ENCODE data around the gene PARP8. TPM values are rescaled to one million over a fixed set of nuclear protein-coding genes. Genes with fewer than 3 reads are reported as not detected.
"Not testable (repeated sequence)": the region's sequence is repeated elsewhere in the genome, so short reads cannot be mapped to it uniquely, and the experiment has no call there.

The PARP8 gene
- total RNA-seq, 6 donors from 2014 or later: 33.3 to 64.1 (median 34.6) TPM

DNA sequence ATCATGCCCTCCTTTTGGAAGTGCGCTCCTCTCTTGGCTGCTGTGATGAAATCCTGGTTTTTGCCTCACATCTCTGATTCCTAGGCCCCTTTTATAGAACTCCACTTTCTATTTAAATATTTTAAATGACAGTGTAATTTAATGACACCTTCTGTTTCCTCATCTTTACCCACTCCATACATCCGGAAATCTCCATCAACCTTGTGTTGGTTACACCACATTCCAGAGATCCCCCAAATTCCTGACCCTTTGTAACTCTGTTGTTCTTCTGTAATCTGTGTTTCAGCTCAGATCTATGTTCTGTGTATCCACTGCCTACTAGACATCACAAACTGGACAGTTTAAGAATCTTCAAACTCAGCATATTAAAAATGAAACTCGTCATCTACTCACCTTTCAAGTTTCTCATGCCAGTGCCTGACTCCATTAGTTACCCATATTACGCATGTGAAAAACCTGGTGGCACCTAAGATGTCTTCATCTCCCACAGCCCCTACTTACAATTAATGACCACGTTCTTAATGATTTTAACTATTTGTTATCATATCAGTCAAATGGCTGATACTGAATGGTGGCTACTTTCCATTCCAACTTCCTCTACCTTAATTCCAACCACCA lies 25.1 kb downstream of the PARP8 start:
- Histone ChIP-seq H3K27ac (no peak overlapping the region), H3K9me3 (no peaks in the 10 kb centered on the region), H3K4me1 (peaks cover 0 to 15% (median 6%) of the 10 kb centered on the region in 4 donors), H3K27me3 (no peaks in the 10 kb centered on the region), H3K4me3 (no peak overlapping the region), H3K36me3 (no peaks in the 10 kb centered on the region)
- no peak for ATAC-seq (ENCODE audit: low FRiP score in 2 of 2)
- DNase-seq: no peak
- TF ChIP-seq POLR2A (IDR thresholded peaks at IDR 0.05) (no peak), POLR2AphosphoS5 (IDR thresholded peaks at IDR 0.05) (no peak), EP300 (IDR thresholded peaks at IDR 0.05) (no peak)
- TF ChIP-seq, protein P1, sequence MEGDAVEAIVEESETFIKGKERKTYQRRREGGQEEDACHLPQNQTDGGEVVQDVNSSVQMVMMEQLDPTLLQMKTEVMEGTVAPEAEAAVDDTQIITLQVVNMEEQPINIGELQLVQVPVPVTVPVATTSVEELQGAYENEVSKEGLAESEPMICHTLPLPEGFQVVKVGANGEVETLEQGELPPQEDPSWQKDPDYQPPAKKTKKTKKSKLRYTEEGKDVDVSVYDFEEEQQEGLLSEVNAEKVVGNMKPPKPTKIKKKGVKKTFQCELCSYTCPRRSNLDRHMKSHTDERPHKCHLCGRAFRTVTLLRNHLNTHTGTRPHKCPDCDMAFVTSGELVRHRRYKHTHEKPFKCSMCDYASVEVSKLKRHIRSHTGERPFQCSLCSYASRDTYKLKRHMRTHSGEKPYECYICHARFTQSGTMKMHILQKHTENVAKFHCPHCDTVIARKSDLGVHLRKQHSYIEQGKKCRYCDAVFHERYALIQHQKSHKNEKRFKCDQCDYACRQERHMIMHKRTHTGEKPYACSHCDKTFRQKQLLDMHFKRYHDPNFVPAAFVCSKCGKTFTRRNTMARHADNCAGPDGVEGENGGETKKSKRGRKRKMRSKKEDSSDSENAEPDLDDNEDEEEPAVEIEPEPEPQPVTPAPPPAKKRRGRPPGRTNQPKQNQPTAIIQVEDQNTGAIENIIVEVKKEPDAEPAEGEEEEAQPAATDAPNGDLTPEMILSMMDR (IDR thresholded peaks at IDR 0.05): no peak
- WGBS, 2 donors: 86 to 91% methylated on average over 5 of the region's 5 CpGs

DNA sequence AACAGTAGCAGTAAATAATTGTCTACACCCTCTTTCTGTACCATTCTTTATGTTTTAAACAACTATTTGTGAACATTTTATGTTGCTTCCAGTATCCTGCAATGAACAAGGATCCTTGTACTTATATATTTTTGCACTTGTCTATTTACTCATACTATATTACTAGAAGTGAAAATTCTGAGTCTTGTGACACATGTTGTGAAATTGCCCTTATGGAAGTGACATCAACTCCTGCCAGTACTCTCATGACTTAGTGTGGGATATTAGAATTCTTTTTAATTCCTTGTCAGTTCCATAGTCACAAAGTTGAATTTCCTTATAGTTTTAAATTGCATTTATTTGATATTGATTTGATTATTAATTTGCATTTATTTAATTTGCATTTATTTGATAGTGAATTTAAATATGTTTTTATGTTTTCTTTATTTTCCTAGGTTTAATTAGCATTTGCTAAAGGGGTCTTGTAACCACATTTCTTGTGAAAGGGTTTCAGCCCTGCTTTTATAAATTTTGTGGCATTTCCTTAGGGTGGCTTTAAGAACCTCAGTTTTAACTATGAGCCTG lies 27.7 kb downstream of the PARP8 start:
- Histone ChIP-seq H3K27ac (peak overlapping the region in 1 of 4 donors; percentile 64), H3K27me3 (no peaks in the 10 kb centered on the region), H3K36me3 (no peaks in the 10 kb centered on the region), H3K4me1 (peaks cover 0 to 15% (median 6%) of the 10 kb centered on the region in 4 donors), H3K9me3 (no peaks in the 10 kb centered on the region), H3K4me3 (no peak overlapping the region)
- TF ChIP-seq, protein P1 (IDR thresholded peaks at IDR 0.05): no peak
- TF ChIP-seq EP300 (IDR thresholded peaks at IDR 0.05) (peak in 1 of 4 donors; percentile 35), POLR2A (IDR thresholded peaks at IDR 0.05) (no peak), POLR2AphosphoS5 (IDR thresholded peaks at IDR 0.05) (no peak)
- DNase-seq: no peak
- ATAC-seq (ENCODE audit: low FRiP score in 2 of 2): peak in 1 of 2 donors; percentile 57

DNA sequence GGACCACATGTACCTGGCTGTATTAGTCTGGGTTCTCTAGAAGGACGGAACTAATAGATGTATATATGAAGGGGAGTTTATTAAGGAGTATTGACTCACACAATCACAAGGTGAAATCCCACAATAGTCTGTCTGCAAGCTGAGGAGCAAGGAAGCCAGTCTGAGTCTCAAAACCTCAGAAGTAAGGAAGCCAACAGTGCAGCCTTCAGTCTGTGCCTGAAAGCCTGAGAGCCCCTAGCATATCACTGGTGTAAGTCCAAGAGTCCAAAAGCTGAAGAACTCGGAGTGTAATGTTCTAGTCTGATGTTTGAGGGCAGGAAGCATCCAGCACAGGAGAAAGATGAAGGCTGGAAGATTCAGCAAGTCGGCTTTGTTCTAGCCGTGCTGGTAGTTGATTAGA lies 28.2 kb downstream of the PARP8 start:
- 94 to 95% methylated on average over 4 of the region's 4 CpGs for WGBS, 2 donors

DNA sequence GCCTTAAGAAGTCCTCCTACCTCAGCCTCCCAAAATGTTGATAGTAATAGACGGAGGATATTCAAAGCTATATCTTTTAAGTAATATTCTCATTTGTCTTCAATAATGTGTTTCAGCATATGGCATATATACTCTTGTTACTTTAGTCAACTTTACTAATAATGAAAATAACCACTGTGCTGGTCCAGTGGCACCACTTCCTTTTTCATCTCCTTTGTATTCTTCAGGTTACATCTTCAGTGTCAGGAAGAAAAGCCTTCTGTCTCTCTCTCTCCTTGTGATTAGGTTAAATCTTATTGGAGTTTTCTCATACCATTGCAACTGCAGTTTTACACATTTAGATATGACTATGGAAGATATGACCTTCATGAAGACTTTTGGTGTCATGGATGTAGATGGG lies 31.3 kb downstream of the PARP8 start:
- DNase-seq: no peak
- 78 to 95% methylated on average over 1 of the region's 1 CpG for WGBS, 2 donors
- Histone ChIP-seq H3K27ac (no peak overlapping the region), H3K9me3 (no peaks in the 10 kb centered on the region), H3K4me3 (no peak overlapping the region), H3K27me3 (no peaks in the 10 kb centered on the region), H3K36me3 (no peaks in the 10 kb centered on the region), H3K4me1 (peaks cover 0 to 10% (median 4%) of the 10 kb centered on the region in 4 donors)
- ATAC-seq (ENCODE audit: low FRiP score in 2 of 2): no peak
- TF ChIP-seq POLR2A (IDR thresholded peaks at IDR 0.05) (no peak), EP300 (IDR thresholded peaks at IDR 0.05) (no peak), POLR2AphosphoS5 (IDR thresholded peaks at IDR 0.05) (no peak)
- TF ChIP-seq, protein P1 (IDR thresholded peaks at IDR 0.05): no peak

More for the DNA sequence above, 28.2 kb downstream of the PARP8 start:
- H3K4me3 ChIP-seq; DNase-seq; H3K9me3 ChIP-seq; ATAC-seq (ENCODE audit: low FRiP score in 2 of 2); H3K36me3 ChIP-seq; H3K27me3 ChIP-seq: not testable (repeated sequence)
- H3K4me1 ChIP-seq: peaks cover 0 to 15% (median 6%) of the 10 kb centered on the region in 4 donors
- H3K27ac ChIP-seq: peak overlapping the region in 1 of 4 donors; percentile 64

DNA sequence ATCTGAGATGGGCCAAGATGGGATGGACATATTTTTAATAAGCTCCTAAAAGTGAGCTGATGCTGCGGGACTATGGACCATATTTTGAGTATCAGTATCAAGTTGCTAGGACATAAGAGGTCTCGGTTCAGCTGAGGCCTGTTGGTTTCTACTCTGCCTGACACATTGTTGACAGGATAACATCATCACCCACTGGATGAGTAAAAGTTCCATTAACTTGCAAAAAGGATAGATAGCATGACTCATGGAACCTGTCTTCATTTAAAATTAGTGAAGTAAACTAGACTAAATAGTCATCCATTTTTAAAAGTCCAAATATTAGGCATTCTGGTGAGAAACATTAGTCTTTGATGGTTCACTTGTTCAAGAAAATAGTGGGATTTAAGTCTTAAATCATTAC lies 33.3 kb downstream of the PARP8 start:
- WGBS, 2 donors: 93% methylated on average over 2 of the region's 2 CpGs
- H3K27me3 ChIP-seq: no peaks in the 10 kb centered on the region
- ATAC-seq (ENCODE audit: low FRiP score in 2 of 2): no peak
- no peak overlapping the region for H3K27ac ChIP-seq
- no peak for DNase-seq
- no peak for TF ChIP-seq EP300 (IDR thresholded peaks at IDR 0.05)
- TF ChIP-seq POLR2AphosphoS5 (IDR thresholded peaks at IDR 0.05): no peak
- no peak for TF ChIP-seq POLR2A (IDR thresholded peaks at IDR 0.05)
- TF ChIP-seq, protein P1 (IDR thresholded peaks at IDR 0.05): no peak
- H3K9me3 ChIP-seq: no peaks in the 10 kb centered on the region
- H3K36me3 ChIP-seq: no peaks in the 10 kb centered on the region
- no peak overlapping the region for H3K4me3 ChIP-seq
- H3K4me1 ChIP-seq: peaks cover 0 to 8% (median 0%) of the 10 kb centered on the region in 4 donors

Data from upper lobe of left lung (tissue), 6 donors.